ENCODE measurements around the gene CEP85. TPM values are rescaled to one million over a fixed set of nuclear protein-coding genes. Genes with fewer than 3 reads are reported as not detected.

Gene CEP85
- total and polyA plus RNA-seq, 2 of the 13 experiments (the other 11 are each of a cell fraction or from before 2014, with no cell fraction given): 16.1 to 26.7 TPM

DNA sequence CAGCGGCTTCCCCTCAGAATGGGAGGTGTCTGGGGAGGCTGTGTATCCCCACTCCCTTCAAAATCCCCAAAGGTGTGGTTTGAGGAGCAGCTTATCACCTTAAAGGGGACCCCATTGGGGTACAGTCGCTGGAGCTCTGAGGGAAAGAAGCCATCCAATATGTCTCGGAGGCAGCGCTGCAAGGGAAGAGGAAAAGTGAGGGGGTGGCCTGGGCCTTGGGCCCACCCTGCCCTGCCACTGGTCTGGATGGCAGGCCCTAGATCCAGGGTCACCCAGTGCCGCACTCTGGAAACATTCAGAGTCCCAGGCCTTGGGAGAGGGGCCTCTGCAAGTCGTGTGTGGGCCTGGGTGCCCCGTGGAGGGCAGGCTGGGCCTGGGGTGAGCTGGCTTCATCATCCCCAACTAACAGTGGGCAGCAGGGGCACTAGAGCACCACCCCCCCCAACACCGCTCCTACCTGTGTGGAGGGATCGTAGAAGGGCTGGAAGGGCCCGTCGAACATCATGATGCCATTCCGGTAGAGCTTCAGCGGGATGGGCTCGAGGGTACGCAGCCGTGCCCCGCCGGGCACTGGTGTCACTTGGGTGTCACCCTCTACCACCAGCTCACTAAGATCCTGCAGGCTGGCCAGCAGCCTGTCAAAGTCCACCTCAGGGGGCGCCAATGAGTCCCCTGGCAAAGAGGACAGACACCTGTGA lies 51.5 kb downstream of the CEP85 start (continued):
- TF ChIP-seq CREB3 (CRISPR knock-in tag; IDR thresholded peaks at IDR 0.05) (no peak), GABPB1 (CRISPR knock-in tag; IDR thresholded peaks at IDR 0.05) (no peak), MXD3 (CRISPR knock-in tag; IDR thresholded peaks at IDR 0.05) (no peak), NPAS2 (CRISPR knock-in tag; IDR thresholded peaks at IDR 0.05; ENCODE audit: borderline replicate concordance) (no peak), ZNF839 (CRISPR knock-in tag; IDR thresholded peaks at IDR 0.05; ENCODE audit: borderline replicate concordance) (no peak), ZNF235 (CRISPR knock-in tag; IDR thresholded peaks at IDR 0.05; ENCODE audit: borderline replicate concordance) (no peak), HNRNPL (IDR thresholded peaks at IDR 0.05; ENCODE audit: low read depth, low read length) (peak; percentile 77), ZNF10 (CRISPR knock-in tag; IDR thresholded peaks at IDR 0.05; ENCODE audit: borderline replicate concordance, low read depth) (no peak), ZNF407 (CRISPR knock-in tag; IDR thresholded peaks at IDR 0.05; ENCODE audit: not compliant biosample characterization) (peak; percentile 48), HMGA1 (CRISPR knock-in tag; conservative IDR thresholded peaks at IDR 0.05) (no peak), SNAPC2 (CRISPR knock-in tag; IDR thresholded peaks at IDR 0.05) (no peak), ATAD3A (CRISPR knock-in tag; IDR thresholded peaks at IDR 0.05) (no peak), PCBP1 (IDR thresholded peaks at IDR 0.05; ENCODE audit: borderline replicate concordance, low read depth, low read length) (0 out of 2 replicates have a peak, but pooled peaks have one; percentile 26), ZNF589 (CRISPR knock-in tag; conservative IDR thresholded peaks at IDR 0.05) (no peak), TGIF2 (CRISPR knock-in tag; IDR thresholded peaks at IDR 0.05) (no peak), ZNF276 (CRISPR knock-in tag; IDR thresholded peaks at IDR 0.05; ENCODE audit: low read depth) (0 out of 2 replicates have a peak, but pooled peaks have one; percentile 25)

Measured in HepG2 (cell line).